Uterus (tissue), 2 donors: ENCODE measurements around the gene ADSS1.

Experiments used
- CTCF ChIP-seq, 4 experiments: fragments of 200-600 bp in 2 of 4; fragments of 450-650 bp in 2 of 4; sonication (generic) in 2 of 4; IDR thresholded peaks; one replicate each; pipeline ENCODE4 v1.5.1; 2016 to 2019; ENCODE audit warnings: antibody characterized with exemption in 4 of 4, mild to moderate bottlenecking in 2 of 4, moderate library complexity in 1 of 4
- POLR2A ChIP-seq, 2 donors: fragments of 450-650 bp; IDR thresholded peaks; one replicate each; pipeline ENCODE4 v1.6.1; 2016; ENCODE audit warnings: antibody characterized with exemption in 2 of 2, mild to moderate bottlenecking in 1 of 2, moderate library complexity in 1 of 2

GRCh38 chr14:104726600-104727451, 2.8 kb downstream of the ADSS1 start:
- TF ChIP-seq CTCF (IDR thresholded peaks at IDR 0.05) = no peak
- TF ChIP-seq POLR2A (IDR thresholded peaks at IDR 0.05) = no peak
